ENCODE measurements around the gene SCFD1.

SCFD1 gene

GRCh38 chr14:30759172-30760125 is 137.3 kb downstream of the SCFD1 start:
- DNase-seq: no peak

GRCh38 chr14:30763891-30764290 is 141.8 kb downstream of the SCFD1 start:
- no peak for DNase-seq

GRCh38 chr14:30767624-30768023 is 145.5 kb downstream of the SCFD1 start:
- no peak for DNase-seq

GRCh38 chr14:30768791-30769190 is 146.7 kb downstream of the SCFD1 start:
- no peak for DNase-seq

- no peak for DNase-seq
These were observed 148.3 kb downstream of the SCFD1 start for GRCh38 chr14:30770376-30770775.

- DNase-seq: no peak
These were observed 149.5 kb downstream of the SCFD1 start for GRCh38 chr14:30771595-30771994.

- DNase-seq: no peak
These were observed 157.1 kb downstream of the SCFD1 start for GRCh38 chr14:30779210-30779609.

All from kidney glomerular epithelial cell (primary cell).